ENCODE data around the gene CLRN3.

Gene CLRN3

DNA sequence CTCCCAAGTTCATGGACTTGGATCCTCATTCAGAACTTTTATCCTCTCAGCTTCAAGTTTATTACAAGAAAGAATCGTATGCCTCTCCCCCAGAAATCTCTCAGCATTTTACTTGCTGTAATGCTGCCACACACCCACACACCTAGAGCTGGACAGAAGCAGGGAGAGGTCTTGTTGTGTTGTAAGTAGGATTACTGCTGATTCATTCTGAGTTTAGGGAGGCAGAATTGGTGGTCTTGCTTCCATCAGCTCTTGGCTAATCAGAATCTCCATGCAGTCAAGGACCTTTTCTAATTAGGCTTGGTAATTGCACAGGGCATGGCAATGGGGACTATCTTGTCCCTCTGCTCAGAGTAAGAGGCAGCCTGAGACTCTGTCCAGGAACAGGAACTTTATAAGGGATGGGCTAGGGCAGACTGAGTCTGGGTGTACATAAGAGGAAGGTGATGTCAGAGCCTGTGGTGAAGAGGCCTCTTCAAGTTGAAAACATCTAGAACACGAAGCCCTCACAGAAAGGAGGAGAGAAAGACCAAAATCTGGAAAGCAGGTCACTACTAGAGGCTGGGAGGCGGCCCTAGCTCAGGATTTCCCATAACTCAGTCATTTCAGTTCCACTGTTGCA is 7.1 kb upstream of the CLRN3 start:
- DNase-seq (ENCODE audit: low read depth in 2 of 2), result no peak

- no peak for DNase-seq (ENCODE audit: low read depth in 2 of 2)
Measured at GRCh38 chr10:127897177-127897576, 4.4 kb upstream of the CLRN3 start.

DNA sequence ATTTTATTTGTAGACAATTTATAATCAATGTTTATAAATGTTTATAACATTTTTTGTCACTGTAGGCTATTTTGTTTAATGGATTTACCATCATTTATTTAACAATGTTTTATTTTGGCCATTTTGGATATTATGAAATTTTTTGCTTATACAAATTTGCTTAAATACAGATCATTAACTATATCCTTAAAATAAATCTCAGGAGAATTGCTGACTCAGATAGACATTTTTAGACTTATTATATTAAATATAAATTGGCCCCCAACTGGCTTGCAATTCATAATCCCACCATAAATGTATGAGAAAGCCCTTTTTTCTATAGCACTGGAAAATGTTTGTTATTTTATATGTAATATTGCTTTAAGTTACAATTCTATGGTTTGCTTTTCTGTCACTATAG is 3.8 kb upstream of the CLRN3 start:
- no peak for DNase-seq (ENCODE audit: low read depth in 2 of 2)

GRCh38 chr10:127894146-127894545 is 1.4 kb upstream of the CLRN3 start:
- DNase-seq (ENCODE audit: low read depth in 2 of 2), result no peak

DNA sequence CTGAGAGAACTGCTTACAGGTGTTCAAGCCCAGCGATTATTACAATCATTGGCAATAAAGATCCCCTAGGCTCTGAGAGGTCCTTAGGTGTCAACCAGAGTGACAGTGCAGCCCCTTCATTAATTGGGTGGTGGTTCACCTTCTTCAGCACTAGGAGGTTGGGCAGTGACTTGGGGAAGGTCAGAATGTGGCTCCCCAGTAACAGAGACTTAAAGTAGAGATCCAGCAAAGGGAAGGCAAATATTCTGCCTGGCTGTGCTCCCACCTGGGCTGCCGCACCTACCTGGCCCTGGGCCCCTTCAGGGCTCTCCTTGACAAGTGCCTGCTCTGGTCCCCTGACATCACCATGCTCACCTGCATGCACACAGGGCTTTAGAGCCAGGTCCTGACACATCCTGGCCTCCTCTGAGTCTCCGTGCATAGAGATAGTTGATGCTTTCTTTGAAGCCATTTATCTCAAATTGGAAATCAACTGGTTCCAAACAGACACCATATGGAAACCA is 1.9 kb downstream of the CLRN3 start:
- no peak for DNase-seq (ENCODE audit: low read depth in 2 of 2)

GRCh38 chr10:127890216-127890615 is 2.5 kb downstream of the CLRN3 start:
- DNase-seq (ENCODE audit: low read depth in 2 of 2), result no peak

DNA sequence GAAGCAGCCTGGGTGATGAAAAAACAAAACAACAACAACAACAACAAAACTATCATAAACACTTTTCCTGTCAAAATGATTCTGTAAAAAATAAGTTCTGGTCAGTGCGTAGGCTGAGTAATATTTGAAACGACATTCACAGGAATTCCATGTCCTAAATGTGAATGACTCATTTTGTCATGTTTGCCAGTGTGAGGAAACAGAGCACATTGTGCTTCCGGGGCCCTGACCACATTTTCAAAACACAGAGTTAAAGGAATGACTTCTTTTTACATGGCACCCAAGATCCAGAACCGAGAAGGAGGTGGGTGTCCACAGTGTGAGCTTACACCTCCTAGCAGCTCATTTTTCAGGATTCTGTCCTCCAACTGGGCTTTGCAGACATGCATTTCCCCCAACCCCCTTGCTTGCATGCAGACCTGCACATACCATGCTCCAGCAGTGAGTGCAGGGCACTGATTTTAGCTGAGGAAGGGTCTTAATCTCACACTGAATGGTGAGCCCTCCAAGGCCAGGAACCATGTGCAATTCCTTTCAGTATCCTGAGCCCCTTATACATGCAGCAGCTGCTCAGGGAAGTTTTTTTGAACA is 3.0 kb downstream of the CLRN3 start:
- no peak for DNase-seq (ENCODE audit: low read depth in 2 of 2)

- DNase-seq (ENCODE audit: low read depth in 2 of 2), result no peak
Measured at GRCh38 chr10:127888521-127889312, 4.0 kb downstream of the CLRN3 start.

DNA sequence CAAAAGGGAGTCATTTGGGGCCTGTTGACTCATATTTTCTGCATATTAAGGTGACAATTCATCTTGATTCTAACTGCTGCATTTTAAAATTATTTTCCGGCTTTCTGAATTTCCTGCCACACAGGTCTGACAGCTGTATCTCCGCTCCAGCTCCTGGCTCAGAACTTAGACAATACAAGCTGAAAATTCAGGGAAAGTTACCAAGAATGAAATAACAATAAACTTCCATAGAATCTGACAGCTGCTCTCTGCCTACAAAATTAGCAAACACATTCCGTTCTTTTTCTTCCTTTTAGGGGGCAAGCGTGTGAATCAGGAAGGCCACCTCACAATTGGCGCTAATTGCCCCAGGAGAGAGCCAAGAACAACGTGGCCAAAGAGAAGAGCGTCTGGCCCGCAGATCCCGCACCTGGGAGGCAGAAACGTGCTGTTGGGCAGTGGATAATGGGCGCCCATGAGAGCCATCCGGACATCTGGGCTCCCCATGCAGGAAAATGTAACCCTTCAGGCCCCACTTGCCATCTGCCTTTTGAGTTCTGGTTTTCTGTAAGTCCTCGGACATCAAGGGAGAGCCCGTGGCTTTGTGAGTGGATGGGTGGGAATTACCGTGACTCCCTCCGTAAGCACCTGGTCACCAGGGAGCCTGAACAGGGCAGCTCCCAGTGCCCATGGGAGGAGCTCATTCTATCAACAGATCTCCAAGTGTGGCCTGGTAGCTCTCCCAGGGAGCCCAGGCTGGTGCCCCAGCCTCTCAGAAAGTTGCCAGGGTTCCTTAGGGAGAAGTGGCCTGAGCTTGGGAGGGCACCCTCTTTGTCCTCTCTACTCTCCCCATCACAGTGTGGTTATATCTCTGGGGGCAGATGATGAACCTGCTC is 5.0 kb downstream of the CLRN3 start:
- no peak for DNase-seq (ENCODE audit: low read depth in 2 of 2)

DNA sequence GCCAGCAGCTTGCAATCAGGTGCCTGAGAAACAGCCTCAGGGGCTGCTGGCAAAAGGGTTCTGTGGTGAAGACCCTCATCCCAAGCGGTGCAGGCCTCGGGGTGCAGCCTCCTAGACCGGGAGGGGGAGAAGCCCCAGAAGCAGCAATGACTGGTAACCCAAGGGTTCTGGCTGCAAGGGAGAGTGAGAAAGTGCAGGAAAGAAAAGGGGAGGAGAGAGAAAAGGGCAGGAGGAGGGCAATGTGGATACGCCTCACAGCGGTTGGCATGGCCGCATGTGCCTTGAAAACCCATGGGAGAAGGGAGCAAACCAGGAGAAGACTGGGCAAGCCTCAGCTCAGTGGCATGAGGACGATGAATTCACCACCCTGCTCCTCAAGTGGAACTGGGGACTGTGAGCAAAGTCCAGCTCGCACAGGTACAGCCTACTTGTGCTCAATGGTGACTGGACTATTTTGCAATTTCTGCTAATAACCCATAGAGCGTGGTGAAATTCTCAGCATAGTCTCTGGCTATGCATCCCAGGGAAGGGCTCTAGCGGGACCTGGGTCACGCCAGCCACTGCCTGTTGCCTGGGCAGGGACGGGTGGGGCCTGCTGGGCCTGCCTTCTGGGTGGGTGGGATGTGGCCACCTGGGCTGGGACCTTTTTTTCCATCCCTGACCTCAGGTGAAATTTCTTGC is 6.2 kb downstream of the CLRN3 start:
- DNase-seq (ENCODE audit: low read depth in 2 of 2), result no peak

GRCh38 chr10:127884501-127884900 is 8.2 kb downstream of the CLRN3 start:
- DNase-seq (ENCODE audit: low read depth in 2 of 2), result no peak

DNA sequence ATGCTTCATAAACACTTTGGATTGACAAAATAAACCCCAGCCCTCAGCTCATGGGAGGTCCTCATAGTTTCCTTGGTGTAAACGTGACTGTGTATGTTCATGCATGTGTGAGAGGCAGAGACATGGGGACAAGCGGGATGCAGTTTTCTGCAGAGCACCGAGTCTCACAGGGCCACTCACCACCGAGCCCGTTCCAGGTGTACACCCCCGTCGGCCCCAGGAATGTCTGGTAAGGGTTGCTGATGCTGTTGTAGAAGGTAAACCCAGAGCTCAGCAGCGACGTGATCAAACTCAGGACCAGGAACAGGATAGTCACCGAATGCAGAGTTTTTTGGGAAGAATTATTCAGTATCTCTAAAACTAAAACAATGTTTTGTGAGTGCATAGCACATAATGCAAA is 9.2 kb downstream of the CLRN3 start:
- DNase-seq (ENCODE audit: low read depth in 2 of 2), result no peak

DNA sequence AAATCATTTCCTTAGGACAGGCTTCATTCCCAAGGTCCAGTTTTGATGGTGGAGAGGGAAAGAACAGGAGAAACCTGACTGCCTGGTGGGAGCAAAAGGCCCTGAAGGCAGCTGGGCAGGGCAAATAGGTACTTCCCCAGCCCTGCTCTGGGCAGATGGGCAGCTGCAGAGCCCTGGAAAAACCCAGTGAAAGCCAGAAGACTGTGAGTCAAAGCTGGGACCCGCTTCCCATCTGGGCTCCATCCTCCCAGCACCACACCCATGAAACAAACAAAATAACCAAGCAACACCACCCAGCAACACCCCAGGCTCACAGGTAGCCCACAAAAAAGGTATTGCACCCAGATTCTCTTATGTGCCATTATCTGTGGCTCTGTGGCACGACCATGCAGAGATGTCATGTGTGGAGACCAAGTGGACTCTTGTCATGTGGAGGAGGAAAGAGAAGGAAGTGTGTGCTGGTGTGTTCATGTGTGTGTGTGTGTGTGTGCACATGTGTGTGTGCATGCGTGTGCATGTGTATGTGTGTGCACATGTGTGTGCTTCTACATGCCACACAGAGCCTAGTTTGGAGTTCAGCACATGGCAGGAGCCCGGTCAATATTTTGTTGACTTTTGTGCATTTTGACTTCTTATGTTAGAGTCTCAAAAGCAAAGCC is 9.8 kb downstream of the CLRN3 start:
- no peak for DNase-seq (ENCODE audit: low read depth in 2 of 2)

- DNase-seq (ENCODE audit: low read depth in 2 of 2), result no peak
Measured at GRCh38 chr10:127882391-127882790, 10.3 kb downstream of the CLRN3 start.

DNA sequence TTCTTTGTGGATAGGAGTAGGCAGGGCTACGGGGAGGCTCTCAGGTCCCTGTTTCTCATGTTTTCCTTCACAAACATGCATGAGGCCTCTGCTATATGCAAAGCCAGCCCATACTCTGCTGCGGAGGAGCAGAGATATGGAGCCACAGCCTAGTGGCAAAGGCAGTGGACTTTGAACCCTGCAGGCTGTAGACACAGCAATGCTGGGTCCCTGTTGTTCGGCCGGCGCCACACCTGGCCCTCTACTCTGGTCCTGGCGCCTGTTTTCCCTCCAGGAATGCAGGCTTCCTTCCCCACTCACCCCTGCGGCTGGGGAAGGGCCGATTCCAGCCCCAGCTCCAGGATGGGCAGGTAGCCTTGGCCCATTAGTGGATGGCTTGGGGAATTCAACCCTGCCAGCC is 11.5 kb downstream of the CLRN3 start:
- no peak for DNase-seq (ENCODE audit: low read depth in 2 of 2)

DNA sequence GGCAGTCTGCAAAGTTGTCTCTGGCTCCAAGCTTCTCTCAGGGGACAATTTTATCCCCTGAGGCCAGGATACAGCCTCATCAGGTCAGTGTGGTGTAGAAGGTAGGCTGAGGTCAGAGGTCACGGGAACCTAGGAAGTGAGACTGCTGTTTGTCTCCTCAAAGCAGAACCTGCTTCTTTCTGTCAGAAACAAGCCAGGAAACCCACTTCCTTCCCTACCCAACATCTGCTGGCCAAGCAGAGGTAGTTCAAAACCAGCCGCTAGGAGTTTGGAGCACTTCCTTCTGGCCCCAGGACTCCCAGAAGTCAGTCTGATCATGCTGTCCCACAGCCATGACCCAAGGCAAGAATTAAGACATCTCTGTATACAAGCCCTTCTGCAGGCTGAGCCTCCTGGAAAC is 12.2 kb downstream of the CLRN3 start:
- no peak for DNase-seq (ENCODE audit: low read depth in 2 of 2)

GRCh38 chr10:127878475-127879055 is 14.2 kb downstream of the CLRN3 start:
- DNase-seq (ENCODE audit: low read depth in 2 of 2), result no peak

DNA sequence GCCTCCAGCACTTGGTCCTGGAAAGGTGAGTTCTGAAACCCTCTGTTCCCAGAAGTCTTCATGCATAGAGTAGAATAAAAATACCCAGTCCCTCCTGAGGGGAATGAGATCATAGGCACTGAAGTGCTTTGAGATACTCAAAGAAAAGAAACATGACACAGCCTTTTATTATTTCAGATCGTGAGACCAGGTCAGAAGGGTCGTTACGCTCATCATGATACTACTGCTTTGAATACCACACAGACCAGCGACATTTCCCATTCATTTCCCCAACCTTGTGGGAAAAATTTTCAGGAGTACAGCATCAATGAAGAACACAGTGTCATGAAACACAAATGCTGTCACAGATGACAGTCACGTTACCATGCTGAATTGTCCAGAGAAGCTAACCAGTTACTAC is 15.0 kb downstream of the CLRN3 start:
- no peak for DNase-seq (ENCODE audit: low read depth in 2 of 2)

DNA sequence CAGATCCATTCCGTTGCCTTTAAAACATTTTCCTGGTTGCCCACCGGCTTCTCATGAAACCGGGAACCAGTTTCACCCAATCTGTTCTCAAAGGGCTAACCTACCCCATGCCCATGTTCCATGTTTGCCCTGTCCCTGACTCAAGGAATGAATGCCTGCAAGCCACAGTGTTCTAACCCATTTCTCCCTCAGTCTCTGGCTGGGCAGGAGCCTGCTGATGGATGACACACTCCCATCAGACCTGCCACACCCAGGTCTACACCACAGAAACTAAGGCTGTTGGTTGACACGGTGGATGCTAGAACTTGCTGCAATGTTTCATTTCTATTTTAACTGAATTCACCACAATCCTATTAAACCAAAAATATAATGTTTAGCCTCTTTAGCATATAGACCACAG is 15.6 kb downstream of the CLRN3 start:
- no peak for DNase-seq (ENCODE audit: low read depth in 2 of 2)

DNA sequence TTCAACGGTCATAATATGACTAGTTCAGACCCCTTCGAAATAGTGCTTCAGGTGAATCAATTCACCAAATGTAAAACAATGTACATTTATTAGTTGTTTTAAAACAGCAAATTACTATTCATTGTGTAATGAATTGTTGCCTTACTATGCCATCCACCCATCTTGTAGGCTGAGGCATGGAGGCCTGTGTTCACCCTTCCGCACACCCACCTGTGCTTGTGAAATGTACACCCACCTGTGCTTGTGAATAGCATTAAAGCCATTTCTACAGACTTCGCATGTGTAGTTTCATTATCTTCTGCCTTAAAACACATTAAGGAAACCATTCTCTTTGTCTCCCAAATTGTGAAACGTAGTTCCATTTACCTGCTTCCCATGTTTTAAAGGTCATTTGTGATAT is 16.8 kb downstream of the CLRN3 start:
- no peak for DNase-seq (ENCODE audit: low read depth in 2 of 2)

DNA sequence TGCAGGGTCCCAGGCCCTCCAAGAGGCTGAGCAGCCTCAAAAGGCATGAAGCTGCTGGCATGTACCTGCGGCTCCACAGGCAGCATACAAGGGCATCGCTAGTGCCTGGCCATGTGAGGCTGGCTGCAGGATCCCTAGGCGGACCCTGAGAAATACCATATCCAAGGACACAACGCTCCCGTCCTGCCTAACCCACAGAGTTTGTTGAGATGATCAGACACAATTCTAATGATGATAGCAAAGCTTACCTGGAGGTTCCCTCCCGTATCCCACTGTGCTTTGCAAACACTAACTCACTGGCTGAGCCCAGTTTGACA is 17.3 kb downstream of the CLRN3 start:
- no peak for DNase-seq (ENCODE audit: low read depth in 2 of 2)

Data from stimulated activated CD4-positive, alpha-beta T cell treated with anti-CD3 and anti-CD28 coated beads, Interleukin-4, amount 100 ng/mL, for 48 hours (primary cell).